Stimulated activated CD8-positive, alpha-beta memory T cell treated with anti-CD3 and anti-CD28 coated beads, Interleukin-2, amount 100 ng/mL, for 48 hours (primary cell): ENCODE data around the gene TPT1.
"Not testable (repeated sequence)": the region's sequence is repeated elsewhere in the genome, so short reads cannot be mapped to it uniquely, and the experiment has no call there.

Experiments used
- DNase-seq, 2 donors: peaks; one replicate each; pipeline ENCODE4 v3.0.0-alpha.2; 2020; ENCODE audit warnings: low read depth in 2 of 2

Gene TPT1

DNA sequence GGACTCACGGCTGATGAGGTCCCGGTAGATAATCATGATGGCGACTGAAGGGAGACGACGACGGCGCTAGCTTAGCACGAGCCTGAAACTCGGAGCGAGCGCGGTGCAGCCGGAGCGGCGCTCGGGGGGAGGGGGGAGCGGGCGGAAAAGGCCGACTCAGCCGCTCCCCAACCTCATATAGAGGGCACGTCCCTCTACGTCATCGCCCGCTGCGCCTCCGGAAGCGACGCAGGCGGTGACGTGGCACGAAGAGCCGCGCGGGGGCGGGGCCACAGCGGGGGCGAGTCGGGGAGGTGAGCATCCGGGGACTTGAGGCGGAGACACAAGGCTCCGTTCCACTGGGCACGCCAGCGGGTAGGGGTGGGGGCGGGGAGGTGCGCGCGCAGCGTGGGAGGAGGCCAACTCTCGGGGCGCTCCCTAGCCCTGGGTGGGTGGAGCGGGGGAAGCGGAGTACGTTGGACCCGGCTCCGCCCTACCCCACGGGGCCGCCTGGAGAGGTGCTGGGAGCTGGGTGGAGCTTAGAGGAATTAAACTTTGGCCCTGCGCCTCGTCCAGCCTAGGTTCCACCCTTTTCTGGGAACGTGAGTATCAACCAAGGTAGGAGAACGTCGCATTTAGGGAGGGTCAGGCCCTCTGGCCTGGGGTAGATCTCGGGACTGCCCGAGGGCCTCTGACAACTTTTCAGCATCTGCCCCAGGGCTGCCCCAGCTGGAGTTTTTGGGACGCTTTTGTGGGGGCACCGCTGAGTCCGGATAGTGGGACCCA is at the start of gene TPT1:
TPT1 (minus strand) TSS at position 150 of the 765 bp plus-strand sequence; CDS start at position 36, 114 bp downstream.
- DNase-seq, result peak; percentile 99

DNA sequence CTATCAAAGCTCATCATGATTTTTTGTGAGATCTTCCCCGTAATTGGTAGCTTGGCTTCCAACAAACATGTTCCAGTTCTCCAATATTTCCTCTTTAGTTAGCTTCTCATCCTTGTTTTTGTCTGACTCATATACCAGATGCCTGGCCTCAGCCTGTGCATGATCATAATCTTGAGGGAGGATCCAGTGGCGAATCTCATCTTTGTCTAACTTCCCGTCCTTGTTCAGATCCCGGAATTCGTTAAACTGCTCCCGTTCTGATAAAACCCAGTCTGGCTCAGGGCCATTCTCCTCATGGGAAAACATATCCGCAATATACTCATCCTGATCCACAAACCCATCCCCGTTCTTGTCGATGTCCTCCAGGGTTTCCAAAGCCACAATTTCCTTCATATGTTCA is 49.4 kb upstream of the TPT1 start:
- DNase-seq, result not testable (repeated sequence)

DNA sequence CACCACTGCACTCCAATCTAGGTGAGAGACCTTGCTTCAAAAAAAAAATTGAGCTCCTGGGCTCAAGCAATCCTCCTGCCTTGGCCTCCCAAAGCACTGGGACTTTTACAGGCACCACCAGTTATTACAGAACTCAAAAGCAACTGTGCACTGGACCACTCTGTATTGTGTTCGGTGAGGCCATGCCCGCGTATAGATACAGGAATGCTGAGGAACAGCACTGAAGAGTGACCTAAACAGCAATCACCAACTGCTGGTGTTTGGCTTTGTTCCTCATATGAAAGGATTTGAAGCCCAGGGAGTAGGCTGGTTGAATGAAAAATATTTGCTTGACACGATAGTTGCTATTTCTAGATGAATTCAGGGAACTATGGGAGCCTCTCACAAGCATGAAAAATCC is 47.7 kb upstream of the TPT1 start:
- no peak for DNase-seq

DNA sequence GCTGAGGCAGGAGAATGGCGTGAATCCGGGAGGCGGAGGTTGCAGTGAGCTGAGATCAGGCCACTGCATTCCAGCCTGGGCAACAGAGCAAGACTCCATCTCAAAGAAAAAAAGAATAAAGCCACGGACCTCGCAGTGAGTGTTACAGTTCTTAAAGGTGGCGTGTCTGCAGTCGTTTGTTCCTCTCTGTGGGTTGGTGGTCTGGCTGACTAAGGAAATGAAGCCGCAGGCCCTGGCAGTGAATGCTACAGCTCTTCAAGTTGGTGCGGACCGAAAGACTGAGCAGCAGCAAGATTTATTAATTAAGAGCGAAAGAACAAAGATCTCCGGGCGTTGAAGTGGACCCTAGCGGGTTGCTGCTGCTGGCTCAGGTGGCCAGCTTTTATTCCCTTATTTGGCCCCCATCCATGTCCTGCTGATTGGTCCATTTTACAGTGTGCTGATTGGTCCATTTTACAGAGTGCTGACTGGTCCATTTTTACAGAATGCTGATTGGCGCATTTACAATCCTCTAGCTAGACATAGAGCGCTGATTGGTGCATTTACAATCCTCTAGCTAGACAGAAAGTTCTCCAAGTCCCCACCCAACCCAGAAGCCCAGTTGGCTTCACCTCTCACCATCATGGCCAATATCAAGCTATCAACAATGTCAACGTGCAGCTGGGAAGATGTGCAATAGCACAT is 46.1 kb upstream of the TPT1 start:
- not testable (repeated sequence) for DNase-seq

DNA sequence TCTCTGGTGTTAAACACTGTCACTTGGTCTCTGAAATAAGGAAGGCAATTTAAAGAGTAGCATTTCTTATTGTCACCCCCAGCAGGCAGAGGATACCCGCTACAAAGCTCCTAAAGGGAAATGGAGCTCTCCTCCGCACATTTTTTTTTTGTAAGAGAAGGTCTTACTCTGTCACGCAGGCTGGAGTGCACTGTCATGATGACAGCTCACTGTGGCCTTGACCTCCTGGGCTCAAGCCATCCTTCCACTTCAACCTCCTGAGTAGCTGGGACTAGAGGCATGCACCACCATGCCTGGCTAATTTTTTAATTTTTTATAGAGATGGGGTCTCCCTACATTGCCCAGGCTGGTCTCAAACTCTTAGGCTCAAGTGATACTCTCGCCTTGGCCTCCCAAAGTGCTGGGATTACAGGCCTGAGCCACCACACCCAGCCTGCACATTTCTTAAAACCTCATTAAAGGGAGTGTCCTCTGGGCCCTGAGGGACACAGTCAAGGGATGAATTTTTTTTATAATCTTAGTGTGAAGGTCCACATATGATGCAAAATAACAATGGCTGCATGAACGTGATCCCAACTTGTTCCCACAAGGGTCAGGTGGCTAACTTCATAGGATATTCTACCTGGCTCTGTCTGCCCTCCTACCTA is 45.0 kb upstream of the TPT1 start:
- no peak for DNase-seq

DNA sequence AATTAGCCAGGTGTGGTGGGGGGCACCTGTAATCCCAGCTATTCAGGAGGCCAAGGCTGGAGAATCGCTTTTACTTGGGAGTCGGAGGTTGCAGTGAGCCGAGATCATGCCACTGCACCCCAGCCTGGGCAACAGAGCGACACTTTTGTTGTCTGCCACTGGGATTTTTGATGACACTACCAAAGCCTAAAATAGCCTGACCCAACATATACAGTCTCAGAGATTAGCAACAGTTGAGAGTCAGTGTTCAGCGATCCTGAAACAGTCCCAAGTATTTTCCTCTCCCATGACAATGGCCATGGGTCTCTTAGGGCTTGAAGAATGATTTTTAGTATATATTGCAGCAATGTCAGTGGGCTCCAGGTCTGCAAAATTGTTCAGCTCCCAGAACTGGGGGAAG is 44.3 kb upstream of the TPT1 start:
- DNase-seq, result no peak

DNA sequence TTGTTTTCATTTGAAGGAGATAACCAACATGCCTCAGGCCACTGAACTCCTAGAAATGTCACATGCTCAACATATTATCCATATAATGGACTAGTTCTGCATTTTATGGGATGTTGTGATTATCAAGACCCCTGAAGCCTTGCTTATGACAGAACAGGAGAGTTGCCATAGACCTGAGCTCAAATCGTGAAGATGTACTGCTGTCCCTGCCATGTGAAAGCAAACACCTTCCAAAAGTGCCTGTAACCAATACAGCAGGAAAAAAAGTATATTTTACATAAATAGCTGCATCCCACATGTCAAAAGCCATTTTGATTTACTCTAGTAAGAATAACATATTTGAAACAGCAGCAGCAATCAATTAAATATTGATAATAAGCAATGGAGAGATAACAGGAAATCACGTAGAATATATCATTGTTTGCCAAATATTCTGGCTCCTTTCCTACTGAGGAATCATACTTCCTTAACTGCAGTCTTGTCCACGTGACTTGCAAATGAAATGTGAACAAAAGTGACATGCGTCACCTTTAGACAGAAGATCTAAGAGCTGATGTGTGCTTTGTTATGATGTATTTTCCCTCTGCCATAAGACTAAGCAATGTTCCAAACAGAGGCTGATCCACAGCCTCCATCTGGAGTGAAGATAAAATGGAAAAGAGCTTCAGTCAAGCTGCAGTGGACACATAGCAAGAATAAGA is 43.6 kb upstream of the TPT1 start:
- no peak for DNase-seq

DNA sequence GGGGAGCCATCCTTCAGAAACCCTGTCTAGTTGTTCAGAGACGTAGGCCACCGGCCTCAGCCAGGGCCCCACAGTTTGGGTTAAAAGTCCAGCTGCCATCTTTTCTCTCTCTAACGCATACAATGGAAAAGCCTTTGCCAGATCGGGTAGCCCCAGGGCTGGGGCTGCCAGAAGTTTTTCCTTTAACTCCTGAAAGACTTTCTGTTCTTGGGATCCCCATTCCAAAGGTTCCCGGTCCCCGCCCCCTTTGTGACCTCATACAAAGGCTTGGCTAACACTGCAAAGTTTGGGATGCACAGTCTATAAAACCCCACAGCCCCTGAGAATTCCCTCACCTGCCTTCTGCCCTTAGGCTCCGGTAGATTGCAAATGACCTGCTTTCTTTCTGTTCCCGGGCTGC is 41.8 kb upstream of the TPT1 start:
- not testable (repeated sequence) for DNase-seq

DNA sequence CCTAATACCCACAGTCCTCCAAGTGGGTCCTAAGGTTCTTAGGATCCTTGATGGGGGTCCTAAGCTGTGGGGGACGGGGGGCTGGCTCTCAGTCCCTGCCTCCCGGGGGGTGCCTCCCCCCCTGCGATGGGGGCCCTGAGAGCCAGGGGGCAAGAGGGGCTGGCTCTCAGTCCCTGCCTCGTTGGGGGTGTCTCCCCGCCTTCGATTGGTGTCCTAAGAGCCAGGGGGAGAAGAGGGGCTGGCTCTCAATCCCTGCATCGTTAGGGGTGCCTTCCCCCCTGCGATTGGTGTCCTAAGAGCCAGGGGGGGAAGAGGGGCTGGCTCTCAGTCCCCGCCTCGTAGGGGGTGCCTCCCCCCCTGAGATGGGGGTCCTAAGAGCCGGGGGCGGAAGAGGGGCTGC is 40.2 kb upstream of the TPT1 start:
- no peak for DNase-seq

DNA sequence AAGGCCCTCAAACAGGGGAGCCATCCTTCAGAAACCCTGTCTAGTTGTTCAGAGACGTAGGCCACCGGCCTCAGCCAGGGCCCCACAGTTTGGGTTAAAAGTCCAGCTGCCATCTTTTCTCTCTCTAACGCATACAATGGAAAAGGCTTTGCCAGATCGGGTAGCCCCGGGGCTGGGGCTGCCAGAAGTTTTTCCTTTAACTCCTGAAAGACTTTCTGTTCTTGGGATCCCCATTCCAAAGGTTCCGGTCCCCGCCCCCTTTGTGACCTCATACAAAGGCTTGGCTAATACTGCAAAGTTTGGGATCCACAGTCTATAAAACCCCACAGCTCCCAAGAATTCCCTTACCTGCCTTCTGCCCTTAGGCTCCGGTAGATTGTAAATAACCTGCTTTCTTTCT is 39.7 kb upstream of the TPT1 start:
- DNase-seq, result not testable (repeated sequence)

DNA sequence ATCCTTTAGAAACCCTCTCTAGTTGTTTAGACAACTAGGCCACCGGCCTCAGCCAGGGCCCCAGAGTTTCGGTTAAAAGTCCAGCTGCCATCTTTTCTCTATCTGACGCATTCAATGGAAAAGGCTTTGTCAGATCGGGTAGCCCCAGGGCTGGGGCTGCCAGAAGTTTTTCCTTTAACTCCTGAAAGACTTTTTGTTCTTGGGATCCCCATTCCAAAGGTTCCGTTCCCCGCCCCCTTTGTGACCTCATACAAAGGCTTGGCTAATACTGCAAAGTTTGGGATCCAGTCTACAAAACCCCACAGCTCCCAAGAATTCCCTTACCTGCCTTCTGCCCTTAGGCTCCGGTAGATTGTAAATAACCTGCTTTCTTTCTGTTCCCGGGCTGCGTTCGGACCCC is 38.5 kb upstream of the TPT1 start:
- not testable (repeated sequence) for DNase-seq

DNA sequence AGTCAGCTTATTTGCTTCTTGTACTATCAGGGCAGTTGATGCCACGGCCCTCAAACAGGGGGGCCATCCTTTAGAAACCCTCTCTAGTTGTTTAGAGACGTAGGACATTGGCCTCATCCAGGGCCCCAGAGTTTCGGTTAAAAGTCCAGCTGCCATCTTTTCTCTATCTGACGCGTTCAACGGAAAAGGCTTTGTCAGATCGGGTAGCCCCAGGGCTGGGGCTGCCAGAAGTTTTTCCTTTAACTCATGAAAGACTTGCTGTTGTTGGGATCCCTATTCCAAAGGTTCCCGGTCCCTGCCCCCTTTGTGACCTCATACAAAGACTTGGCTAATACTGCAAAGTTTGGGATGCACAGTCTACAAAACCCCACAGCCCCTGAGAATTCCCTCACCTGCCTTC is 37.8 kb upstream of the TPT1 start:
- DNase-seq, result not testable (repeated sequence)

DNA sequence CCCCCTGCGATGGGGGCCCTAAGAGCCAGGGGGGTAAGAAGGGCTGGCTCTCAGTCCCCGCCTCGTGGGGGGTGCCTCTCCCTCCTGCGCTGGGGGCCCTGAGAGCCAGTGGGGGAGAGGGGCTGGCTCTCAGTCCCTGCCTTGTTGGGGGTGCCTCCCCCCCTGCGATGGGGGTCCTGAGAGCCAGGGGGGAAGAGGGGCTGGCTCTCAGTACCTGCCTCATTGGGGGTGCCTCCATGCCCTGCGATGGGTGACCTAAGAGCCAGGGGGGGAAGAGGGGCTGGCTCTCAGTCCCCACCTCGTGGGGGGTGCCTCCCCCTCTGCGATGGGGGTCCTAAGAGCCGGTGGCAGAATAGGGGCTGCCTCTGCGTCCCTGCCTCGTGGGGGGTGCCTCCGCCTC is 36.3 kb upstream of the TPT1 start:
- DNase-seq, result not testable (repeated sequence)

DNA sequence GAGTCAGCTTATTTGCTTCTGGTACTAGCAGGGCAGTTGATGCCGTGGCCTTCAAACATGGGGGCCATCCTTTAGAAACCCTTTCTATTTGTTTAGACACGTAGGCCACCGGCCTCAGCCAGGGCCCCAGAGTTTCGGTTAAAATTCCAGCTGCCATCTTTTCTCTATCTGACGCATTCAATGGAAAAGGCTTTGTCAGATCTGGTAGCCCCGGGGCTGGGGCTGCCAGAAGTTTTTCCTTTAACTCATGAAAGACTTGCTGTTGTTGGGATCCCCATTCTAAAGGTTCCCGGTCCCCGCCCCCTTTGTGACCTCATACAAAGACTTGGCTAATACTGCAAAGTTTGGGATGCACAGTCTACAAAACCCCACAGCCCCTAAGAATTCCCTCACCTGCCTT is 35.7 kb upstream of the TPT1 start:
- not testable (repeated sequence) for DNase-seq

DNA sequence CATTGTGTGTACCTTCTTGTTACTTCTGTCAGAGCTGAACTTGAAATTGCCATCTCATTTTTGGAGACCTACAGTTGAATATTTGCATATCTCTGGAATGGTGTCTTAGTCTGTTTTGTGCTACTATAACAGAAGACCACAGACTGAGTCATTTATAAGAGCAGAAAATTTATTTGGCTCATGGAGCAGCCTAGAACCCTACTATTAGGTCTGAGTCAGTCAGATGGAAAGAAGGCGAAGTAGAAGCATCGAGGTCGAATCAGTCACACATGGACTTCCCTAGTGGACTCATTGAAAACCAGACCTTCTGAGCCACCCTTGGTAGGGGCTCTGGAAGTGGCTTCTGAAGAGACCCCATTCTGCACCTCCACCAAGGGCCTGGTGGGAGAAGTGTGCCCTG is 33.9 kb upstream of the TPT1 start:
- no peak for DNase-seq

DNA sequence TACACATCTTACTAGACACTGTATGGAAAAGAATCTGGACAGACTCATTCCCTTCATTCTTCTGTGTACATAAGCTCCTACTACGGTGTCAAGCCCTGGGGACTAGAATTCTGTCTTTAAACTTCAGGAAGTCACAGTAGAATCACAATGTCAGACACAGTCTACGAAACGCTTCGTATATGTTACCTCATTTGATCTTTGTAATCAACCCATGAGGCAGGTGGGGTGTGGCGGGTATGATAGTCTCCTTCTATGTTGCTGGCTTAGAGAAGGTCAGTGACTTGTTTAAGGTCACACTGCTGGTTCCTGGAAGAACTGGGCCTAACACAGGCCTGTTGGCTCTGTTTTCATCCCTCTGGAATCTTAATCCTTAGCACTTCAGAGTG is 32.2 kb upstream of the TPT1 start:
- DNase-seq, result no peak

DNA sequence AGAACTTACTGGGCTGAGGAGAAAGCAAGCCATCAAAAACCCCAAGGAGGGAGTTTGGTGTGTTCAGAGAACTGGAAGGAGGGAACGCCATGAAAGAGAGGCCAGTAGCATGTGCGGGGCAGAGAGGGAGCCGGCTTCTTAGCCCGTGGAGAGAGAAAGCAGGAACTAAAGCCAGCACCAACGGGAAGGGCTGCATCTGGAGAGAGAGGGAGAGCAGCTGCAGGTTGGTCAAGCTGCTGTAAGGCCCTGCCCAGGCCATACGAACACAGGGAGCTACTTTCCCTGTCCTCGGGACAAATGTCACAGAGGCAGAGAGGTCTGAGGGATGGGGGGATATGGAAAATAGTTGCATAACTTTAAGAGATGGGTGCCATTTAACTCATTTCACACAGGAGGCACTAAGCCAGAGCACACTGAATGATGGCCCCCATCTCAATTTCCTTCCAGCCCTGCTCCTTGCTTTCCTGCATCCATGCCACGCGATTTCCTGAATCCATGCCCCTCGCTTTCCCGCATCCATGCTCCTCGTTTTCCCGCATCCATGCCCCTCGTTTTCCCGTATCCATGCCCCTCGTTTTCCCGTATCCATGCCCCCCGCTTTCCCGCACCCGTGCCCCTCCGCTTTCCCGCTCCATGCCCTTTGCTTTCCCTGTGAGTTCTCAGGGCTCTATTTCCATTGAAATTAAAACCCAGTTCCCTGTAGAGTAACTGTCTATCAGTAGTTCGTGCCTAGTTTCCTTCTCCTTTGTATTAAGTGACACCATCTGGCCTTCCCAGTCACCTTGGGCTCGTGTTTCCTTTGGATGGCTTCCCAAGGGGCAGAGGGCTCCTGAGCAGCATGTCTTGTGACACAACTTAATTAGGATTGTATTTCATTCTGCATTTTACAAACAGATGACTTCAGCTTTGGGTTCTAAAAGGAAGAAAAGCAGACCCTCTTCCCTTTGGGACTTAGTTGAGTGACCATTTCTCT is 31.5 kb upstream of the TPT1 start:
- DNase-seq, result no peak

DNA sequence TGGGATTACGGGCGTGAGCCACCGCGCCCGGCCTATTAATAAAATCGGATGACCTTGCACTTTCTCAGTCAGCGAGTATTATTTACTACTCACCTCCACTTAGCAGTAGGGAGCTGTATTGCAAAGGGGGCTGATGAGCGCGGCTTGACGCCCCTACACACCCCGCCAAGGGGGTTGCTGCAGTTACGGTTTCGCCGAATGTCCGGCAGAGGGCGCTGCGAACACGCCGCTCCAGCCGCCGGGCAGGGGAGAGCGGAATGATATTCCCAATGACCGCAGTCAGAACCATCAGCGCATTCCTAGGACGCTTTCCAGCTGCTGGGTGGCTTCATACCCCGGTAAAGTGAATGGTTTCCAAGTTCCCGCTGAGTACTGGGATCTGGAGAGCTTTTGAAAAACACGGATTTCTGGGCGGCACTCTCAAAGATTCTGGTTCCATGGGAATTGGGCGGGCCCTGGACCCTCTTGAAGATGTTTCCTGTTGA is 30.0 kb upstream of the TPT1 start:
- DNase-seq, result peak; percentile 30 to 33

DNA sequence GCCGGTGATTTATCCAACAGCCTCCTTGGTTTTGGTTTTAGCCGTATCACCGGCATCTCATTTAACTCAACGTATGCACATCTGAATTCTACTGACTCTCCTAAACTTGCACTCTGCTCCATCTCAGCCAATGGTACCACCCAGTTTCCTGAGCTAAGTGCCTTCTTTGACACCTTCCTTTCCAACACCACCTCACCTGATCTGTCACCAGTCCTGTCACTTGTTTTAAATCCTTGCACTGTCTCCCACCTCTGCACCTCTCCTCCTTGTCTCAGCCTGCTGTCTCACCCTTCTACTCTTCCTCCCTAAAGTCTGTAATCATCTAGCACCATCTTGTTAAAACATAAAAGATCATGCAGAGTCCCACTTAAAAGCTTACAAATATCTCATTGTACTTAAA is 28.1 kb upstream of the TPT1 start:
- DNase-seq, result no peak

DNA sequence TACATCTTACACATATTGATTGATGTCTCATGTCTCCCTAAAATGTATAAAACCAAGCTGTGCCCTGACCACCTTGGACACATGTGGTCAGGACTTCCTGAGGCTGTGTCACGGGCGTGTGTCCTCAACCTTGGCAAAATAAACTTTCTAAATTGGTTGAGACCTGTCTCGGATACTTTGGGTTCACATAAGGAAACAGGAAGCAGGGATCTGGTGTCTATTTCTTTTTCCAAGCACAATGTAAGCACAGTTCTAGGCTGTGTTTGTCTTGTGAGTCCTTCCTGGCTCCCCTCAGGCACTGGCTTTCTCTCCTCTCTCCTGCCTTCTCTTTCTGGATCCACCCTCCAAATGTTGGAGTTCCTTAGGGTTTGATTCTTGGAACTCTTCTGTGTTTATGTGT is 27.6 kb upstream of the TPT1 start:
- DNase-seq, result no peak

DNA sequence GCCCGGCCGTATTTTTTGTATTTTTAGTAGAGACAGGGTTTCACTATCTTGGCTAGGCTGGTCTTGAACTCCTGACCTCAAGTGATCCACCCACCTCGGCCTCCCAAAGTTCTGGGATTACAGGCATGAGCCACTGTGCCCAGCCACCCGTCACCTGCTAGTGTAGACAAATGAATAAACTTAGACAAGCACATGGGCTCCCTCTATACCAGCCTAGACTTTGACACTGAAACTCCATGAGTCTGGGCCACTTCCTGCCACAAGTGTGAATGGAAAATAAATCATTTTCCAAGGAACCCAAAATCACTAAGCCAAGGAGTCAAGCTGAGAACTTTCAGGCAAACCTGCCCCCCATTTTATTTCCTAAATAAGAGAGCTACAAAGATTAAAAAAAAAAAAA is 27.0 kb upstream of the TPT1 start:
- DNase-seq, result no peak
